Neural progenitor cell (in vitro differentiated cells): ENCODE results near the gene ERI2.

Source experiments
- EZH2 ChIP-seq: fragments of 200-600 bp; sonication (generic); IDR thresholded peaks from 2 replicates; pipeline ENCODE4 v1.6.1; 2017; ENCODE audit warnings: antibody characterized with exemption, mild to moderate bottlenecking, moderate library complexity
- EZH2phosphoT487 ChIP-seq: fragments of 200-600 bp; sonication (generic); IDR thresholded peaks from 2 replicates; pipeline ENCODE4 v1.6.1; 2017; ENCODE audit warnings: antibody characterized with exemption
- TF ChIP-seq, protein P1 (sequence below): fragments of 200-600 bp; sonication (generic); IDR thresholded peaks from 2 replicates; pipeline ENCODE4 v1.5.1; 2017; ENCODE audit warnings: antibody characterized with exemption, mild to moderate bottlenecking

DNA sequence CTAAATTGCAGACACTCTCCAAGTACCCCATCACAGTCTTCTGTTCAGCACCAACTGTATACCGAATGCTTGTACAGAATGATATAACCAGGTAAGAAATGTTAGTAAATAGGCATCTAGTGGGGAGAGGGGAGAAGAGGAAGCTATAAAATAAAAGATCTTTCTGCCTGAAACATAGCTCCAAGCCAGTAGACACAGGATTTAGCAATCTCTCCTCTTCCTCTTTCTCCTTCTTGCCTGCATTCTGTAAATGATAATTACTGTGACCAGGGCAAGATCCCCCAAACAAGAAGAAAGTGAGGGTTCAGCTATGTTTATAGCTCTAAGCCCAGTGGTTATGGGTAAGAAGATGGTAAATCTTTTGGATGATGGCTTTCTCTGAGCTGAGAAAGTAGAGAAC lies 24.6 kb downstream of the ERI2 start:
- TF ChIP-seq, protein P1, sequence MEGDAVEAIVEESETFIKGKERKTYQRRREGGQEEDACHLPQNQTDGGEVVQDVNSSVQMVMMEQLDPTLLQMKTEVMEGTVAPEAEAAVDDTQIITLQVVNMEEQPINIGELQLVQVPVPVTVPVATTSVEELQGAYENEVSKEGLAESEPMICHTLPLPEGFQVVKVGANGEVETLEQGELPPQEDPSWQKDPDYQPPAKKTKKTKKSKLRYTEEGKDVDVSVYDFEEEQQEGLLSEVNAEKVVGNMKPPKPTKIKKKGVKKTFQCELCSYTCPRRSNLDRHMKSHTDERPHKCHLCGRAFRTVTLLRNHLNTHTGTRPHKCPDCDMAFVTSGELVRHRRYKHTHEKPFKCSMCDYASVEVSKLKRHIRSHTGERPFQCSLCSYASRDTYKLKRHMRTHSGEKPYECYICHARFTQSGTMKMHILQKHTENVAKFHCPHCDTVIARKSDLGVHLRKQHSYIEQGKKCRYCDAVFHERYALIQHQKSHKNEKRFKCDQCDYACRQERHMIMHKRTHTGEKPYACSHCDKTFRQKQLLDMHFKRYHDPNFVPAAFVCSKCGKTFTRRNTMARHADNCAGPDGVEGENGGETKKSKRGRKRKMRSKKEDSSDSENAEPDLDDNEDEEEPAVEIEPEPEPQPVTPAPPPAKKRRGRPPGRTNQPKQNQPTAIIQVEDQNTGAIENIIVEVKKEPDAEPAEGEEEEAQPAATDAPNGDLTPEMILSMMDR = no peak
- TF ChIP-seq EZH2phosphoT487 (no peak), EZH2 (no peak)
